GM21381 (cell line): ENCODE results near the gene PCDHGA9.
"Not testable (repeated sequence)": the region's sequence is repeated elsewhere in the genome, so short reads cannot be mapped to it uniquely, and the experiment has no call there.

Experiments
- ATAC-seq: cut with Tn5 transposase; IDR thresholded peaks from one replicate; pipeline ENCODE4 v1.9.1; 2021; ENCODE audit warnings: mild to moderate bottlenecking, moderate library complexity; ENCODE audit not compliant: unreplicated experiment

The PCDHGA9 gene

GRCh38 chr5:141402553-141403243 is at the start of gene PCDHGA9:
Gene PCDHGA9 (plus strand): TSS chr5:141402778. CDS start chr5:141402953, 175 bp downstream.
- no peak for ATAC-seq

GRCh38 chr5:141354900-141355469 is 47.6 kb upstream of the PCDHGA9 start, which contains the start of gene PCDHGA4:
Gene PCDHGA4 (plus strand): TSS chr5:141355021. CDS start chr5:141355108, 87 bp downstream.
- no peak for ATAC-seq

GRCh38 chr5:141355641-141356040 is 46.9 kb upstream of the PCDHGA9 start:
- ATAC-seq: no peak

- ATAC-seq: no peak
These were observed 46.4 kb upstream of the PCDHGA9 start for GRCh38 chr5:141356133-141356532.

GRCh38 chr5:141356950-141357349 is 45.6 kb upstream of the PCDHGA9 start:
- no peak for ATAC-seq

- no peak for ATAC-seq
These were observed 42.7 kb upstream of the PCDHGA9 start, which contains the start of gene PCDHGB2 for GRCh38 chr5:141359790-141360426. Gene PCDHGB2 (plus strand): TSS chr5:141359994. CDS start chr5:141360136, 142 bp downstream.

GRCh38 chr5:141360685-141361084 is 41.9 kb upstream of the PCDHGA9 start:
- no peak for ATAC-seq

GRCh38 chr5:141362719-141363118 is 39.9 kb upstream of the PCDHGA9 start:
- ATAC-seq: no peak

- ATAC-seq: no peak
These were observed 38.5 kb upstream of the PCDHGA9 start, which contains the start of gene PCDHGA5 for GRCh38 chr5:141363952-141364660. Gene PCDHGA5 (plus strand): TSS chr5:141364162. CDS start chr5:141364331, 169 bp downstream.

- ATAC-seq: no peak
These were observed 36.3 kb upstream of the PCDHGA9 start for GRCh38 chr5:141366016-141366896.

- ATAC-seq: peak; percentile 97
These were observed 32.4 kb upstream of the PCDHGA9 start, which contains the start of gene PCDHGB3 for GRCh38 chr5:141369994-141370848. Gene PCDHGB3 (plus strand): TSS chr5:141370242. CDS start chr5:141370395, 153 bp downstream.

GRCh38 chr5:141371572-141372475 is 30.8 kb upstream of the PCDHGA9 start:
- no peak for ATAC-seq

GRCh38 chr5:141373673-141374317 is 28.8 kb upstream of the PCDHGA9 start, which contains the start of gene PCDHGA6:
Gene PCDHGA6 (plus strand): TSS chr5:141373891. CDS start chr5:141374084, 193 bp downstream.
- no peak for ATAC-seq

GRCh38 chr5:141374627-141375026 is 28.0 kb upstream of the PCDHGA9 start:
- no peak for ATAC-seq

- not testable (repeated sequence) for ATAC-seq
These were observed 27.0 kb upstream of the PCDHGA9 start for GRCh38 chr5:141375444-141376155.

GRCh38 chr5:141382469-141383294 is 19.9 kb upstream of the PCDHGA9 start, which contains the start of gene PCDHGA7:
Gene PCDHGA7 (plus strand): TSS chr5:141382742. CDS start chr5:141382900, 158 bp downstream.
- no peak for ATAC-seq
